ENCODE results near the gene KLHDC4. TPM values are rescaled to one million over a fixed set of nuclear protein-coding genes. Genes with fewer than 3 reads are reported as not detected.

KLHDC4 gene
- total RNA-seq, 1 experiment from 2014 or later: 50.7 TPM

- no peak for DNase-seq (ENCODE audit: low read depth, low spot score)
- Histone ChIP-seq H3K4me1 (ENCODE audit: control insufficient read depth, insufficient read depth, low read length) (no peaks in the 10 kb centered on the region), H3K36me3 (ENCODE audit: control insufficient read depth, insufficient read depth, low read length) (no peaks in the 10 kb centered on the region; the same call in 1 of the 2 replicates), H3K27me3 (ENCODE audit: control insufficient read depth, insufficient read depth, low read length) (no peaks in the 10 kb centered on the region), H3K9me3 (ENCODE audit: control insufficient read depth, insufficient read depth, low read depth, low read length) (no peaks in the 10 kb centered on the region), H3K4me3 (ENCODE audit: low read depth in 2 of 2, low read length in 2 of 2) (no peak overlapping the region), H3K27ac (ENCODE audit: low read length) (no peak overlapping the region)
- no peak for ATAC-seq
- no TSS peak for BruUV-seq (replicated peaks)
- TF ChIP-seq SIN3A (IDR thresholded peaks at IDR 0.05; ENCODE audit: borderline replicate concordance, insufficient read depth, low read depth, low read length) (no peak), POLR2AphosphoS5 (IDR thresholded peaks at IDR 0.05; ENCODE audit: low read depth, low read length) (no peak), TCF7L2 (IDR thresholded peaks at IDR 0.05; ENCODE audit: low read depth, low read length) (no peak)
- TF ChIP-seq, protein P1, sequence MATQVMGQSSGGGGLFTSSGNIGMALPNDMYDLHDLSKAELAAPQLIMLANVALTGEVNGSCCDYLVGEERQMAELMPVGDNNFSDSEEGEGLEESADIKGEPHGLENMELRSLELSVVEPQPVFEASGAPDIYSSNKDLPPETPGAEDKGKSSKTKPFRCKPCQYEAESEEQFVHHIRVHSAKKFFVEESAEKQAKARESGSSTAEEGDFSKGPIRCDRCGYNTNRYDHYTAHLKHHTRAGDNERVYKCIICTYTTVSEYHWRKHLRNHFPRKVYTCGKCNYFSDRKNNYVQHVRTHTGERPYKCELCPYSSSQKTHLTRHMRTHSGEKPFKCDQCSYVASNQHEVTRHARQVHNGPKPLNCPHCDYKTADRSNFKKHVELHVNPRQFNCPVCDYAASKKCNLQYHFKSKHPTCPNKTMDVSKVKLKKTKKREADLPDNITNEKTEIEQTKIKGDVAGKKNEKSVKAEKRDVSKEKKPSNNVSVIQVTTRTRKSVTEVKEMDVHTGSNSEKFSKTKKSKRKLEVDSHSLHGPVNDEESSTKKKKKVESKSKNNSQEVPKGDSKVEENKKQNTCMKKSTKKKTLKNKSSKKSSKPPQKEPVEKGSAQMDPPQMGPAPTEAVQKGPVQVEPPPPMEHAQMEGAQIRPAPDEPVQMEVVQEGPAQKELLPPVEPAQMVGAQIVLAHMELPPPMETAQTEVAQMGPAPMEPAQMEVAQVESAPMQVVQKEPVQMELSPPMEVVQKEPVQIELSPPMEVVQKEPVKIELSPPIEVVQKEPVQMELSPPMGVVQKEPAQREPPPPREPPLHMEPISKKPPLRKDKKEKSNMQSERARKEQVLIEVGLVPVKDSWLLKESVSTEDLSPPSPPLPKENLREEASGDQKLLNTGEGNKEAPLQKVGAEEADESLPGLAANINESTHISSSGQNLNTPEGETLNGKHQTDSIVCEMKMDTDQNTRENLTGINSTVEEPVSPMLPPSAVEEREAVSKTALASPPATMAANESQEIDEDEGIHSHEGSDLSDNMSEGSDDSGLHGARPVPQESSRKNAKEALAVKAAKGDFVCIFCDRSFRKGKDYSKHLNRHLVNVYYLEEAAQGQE (IDR thresholded peaks at IDR 0.05; ENCODE audit: insufficient read depth in 1 of 2, low read depth in 2 of 2, low read length in 1 of 2): no peak
- TF ChIP-seq, protein P2, sequence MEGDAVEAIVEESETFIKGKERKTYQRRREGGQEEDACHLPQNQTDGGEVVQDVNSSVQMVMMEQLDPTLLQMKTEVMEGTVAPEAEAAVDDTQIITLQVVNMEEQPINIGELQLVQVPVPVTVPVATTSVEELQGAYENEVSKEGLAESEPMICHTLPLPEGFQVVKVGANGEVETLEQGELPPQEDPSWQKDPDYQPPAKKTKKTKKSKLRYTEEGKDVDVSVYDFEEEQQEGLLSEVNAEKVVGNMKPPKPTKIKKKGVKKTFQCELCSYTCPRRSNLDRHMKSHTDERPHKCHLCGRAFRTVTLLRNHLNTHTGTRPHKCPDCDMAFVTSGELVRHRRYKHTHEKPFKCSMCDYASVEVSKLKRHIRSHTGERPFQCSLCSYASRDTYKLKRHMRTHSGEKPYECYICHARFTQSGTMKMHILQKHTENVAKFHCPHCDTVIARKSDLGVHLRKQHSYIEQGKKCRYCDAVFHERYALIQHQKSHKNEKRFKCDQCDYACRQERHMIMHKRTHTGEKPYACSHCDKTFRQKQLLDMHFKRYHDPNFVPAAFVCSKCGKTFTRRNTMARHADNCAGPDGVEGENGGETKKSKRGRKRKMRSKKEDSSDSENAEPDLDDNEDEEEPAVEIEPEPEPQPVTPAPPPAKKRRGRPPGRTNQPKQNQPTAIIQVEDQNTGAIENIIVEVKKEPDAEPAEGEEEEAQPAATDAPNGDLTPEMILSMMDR (IDR thresholded peaks at IDR 0.05): no peak
- ChIA-PET POLR2A (no interaction called here), CTCF (interaction anchor here (0.7 kb wide), 1 partner anchor 26 kb away, joined by 5 read pairs; no protein-coding TSS in a partner anchor)
- intact Hi-C loops (cut with micrococcal nuclease; ENCODE audit: unreplicated experiment): no loop called here
- in situ Hi-C loops (cut with HindIII; ENCODE audit: low pct_unique_long_range_greater_than_20kb, low sequenced_read_pairs): no loop called here
These were observed 30.3 kb downstream of the KLHDC4 start for GRCh38 chr16:87735270-87736007.

GRCh38 chr16:87734644-87735043 is 31.1 kb downstream of the KLHDC4 start:
- BruUV-seq (replicated peaks): no TSS peak
- no peak overlapping the region for H3K4me3 ChIP-seq (ENCODE audit: low read depth in 2 of 2, low read length in 2 of 2)
- no peaks in the 10 kb centered on the region for H3K4me1 ChIP-seq (ENCODE audit: control insufficient read depth, insufficient read depth, low read length)
- intact Hi-C loops (cut with micrococcal nuclease; ENCODE audit: unreplicated experiment): no loop called here
- H3K27me3 ChIP-seq (ENCODE audit: control insufficient read depth, insufficient read depth, low read length): no peaks in the 10 kb centered on the region
- TF ChIP-seq, protein P2 (IDR thresholded peaks at IDR 0.05): no peak
- in situ Hi-C loops (cut with HindIII; ENCODE audit: low pct_unique_long_range_greater_than_20kb, low sequenced_read_pairs): no loop called here
- no peak for DNase-seq (ENCODE audit: low read depth, low spot score)
- no peak overlapping the region for H3K27ac ChIP-seq (ENCODE audit: low read length)
- POLR2A ChIA-PET: no interaction called here
- peaks cover 1% of the 10 kb centered on the region; the same call in 1 of the 2 replicates for H3K36me3 ChIP-seq (ENCODE audit: control insufficient read depth, insufficient read depth, low read length)
- ATAC-seq: no peak
- no peaks in the 10 kb centered on the region for H3K9me3 ChIP-seq (ENCODE audit: control insufficient read depth, insufficient read depth, low read depth, low read length)
- CTCF ChIA-PET: interaction anchor here (0.7 kb wide), 1 partner anchor 25 kb away, joined by 5 read pairs; no protein-coding TSS in a partner anchor
